A549 (cell line): ENCODE results near the gene C2orf72. TPM values are rescaled to one million over a fixed set of nuclear protein-coding genes. Genes with fewer than 3 reads are reported as not detected.

Experiments used
- ATAC-seq, 2 experiments: fragments of 200-7000 bp in 1 of 2; fragments of >200 bp in 1 of 2; cut with Nextera tagmentation in 1 of 2; cut with Tn5 transposase in 1 of 2; 3 replicates each; pipeline versions ENCODE4 v1.8.0 to v1.9.1; 2018 to 2020; ENCODE audit warnings: mild to moderate bottlenecking in 1 of 2, moderate library complexity in 1 of 2
- CTCF ChIA-PET: fragments of 300-600 bp; sonication (Branson Sonifier 250); formaldehyde crosslinking; extraction: SDS; loops from one replicate; lab custom pipeline; 2021; ENCODE audit warnings: antibody characterized with exemption, inconsistent platforms; lab: Yijun Ruan, JAX
- POLR2A ChIA-PET: fragments of 350-600 bp; formaldehyde crosslinking; extraction: SDS; loops from one replicate; lab custom pipeline; 2021; ENCODE audit warnings: antibody characterized with exemption, inconsistent platforms; lab: Yijun Ruan, JAX
- DNase-seq, 2 experiments: peaks; one replicate each; pipeline versions ENCODE4 v3.0.0 to v3.0.0-alpha.2; 2011 to 2016; ENCODE audit warnings: low read depth in 1 of 2, low spot score in 1 of 2
- FAIRE-seq: peaks from 2 replicates; lab custom pipeline; 2011; peaks lifted over from hg19 to GRCh38; lab: Jason Lieb, UNC
- H3K27ac ChIP-seq, 2 experiments: fragments of >200 bp; sonication (Bioruptor Twin); formaldehyde crosslinking; 3 replicates each; pipeline ENCODE4 v1.5.1; 2016 to 2017
- H3K4me1 ChIP-seq: fragments of >200 bp; sonication (Bioruptor Twin); formaldehyde crosslinking; 3 replicates; pipeline ENCODE4 v1.6.1; 2016
- H3K4me2 ChIP-seq: fragments of >200 bp; sonication (Bioruptor Twin); formaldehyde crosslinking; 3 replicates; pipeline ENCODE4 v1.6.1; 2016
- H3K4me3 ChIP-seq: fragments of >200 bp; sonication (Bioruptor Twin); formaldehyde crosslinking; 3 replicates; pipeline ENCODE4 v1.5.1; 2016
- H3K9me3 ChIP-seq: fragments of >200 bp; sonication (Bioruptor Twin); formaldehyde crosslinking; 3 replicates; pipeline ENCODE4 v1.6.1; 2016
- CEBPB ChIP-seq, 2 experiments: fragments of >200 bp in 1 of 2; sonication (Bioruptor Twin) in 1 of 2; formaldehyde crosslinking in 1 of 2; IDR thresholded peaks; 2 replicates each; pipeline ENCODE4 v1.6.1; 2012 to 2016
- CHD2 ChIP-seq: fragments of 150-350 bp; IDR thresholded peaks from 2 replicates; pipeline ENCODE4 v1.6.1; 2014; ENCODE audit warnings: low read length; ENCODE audit not compliant: partially characterized antibody
- E2F6 ChIP-seq: IDR thresholded peaks from 2 replicates; pipeline ENCODE4 v1.6.1; 2012; ENCODE audit warnings: low read depth, borderline replicate concordance
- EHMT2 ChIP-seq: fragments of 200-600 bp; sonication (generic); IDR thresholded peaks from 2 replicates; pipeline ENCODE4 v1.6.1; 2016; ENCODE audit warnings: antibody characterized with exemption, low read depth, mild to moderate bottlenecking, moderate library complexity
- FOXS1 ChIP-seq: fragments of 250-450 bp; sonication (Bioruptor Pico); IDR thresholded peaks from 2 replicates; pipeline ENCODE4 v1.5.0; 2020; ENCODE audit warnings: mild to moderate bottlenecking, moderate library complexity
- HOXB5 ChIP-seq: fragments of 250-450 bp; sonication (Bioruptor Pico); IDR thresholded peaks from 2 replicates; pipeline ENCODE4 v1.5.0; 2020; ENCODE audit warnings: mild to moderate bottlenecking, moderate library complexity
- JUN ChIP-seq, 2 experiments: fragments of >200 bp; sonication (Bioruptor Twin); formaldehyde crosslinking; IDR thresholded peaks; 2 replicates in 1 of 2; 3 replicates in 1 of 2; pipeline ENCODE4 v1.6.1; 2016 to 2017
- JUNB ChIP-seq: fragments of >200 bp; sonication (Bioruptor Twin); formaldehyde crosslinking; IDR thresholded peaks from 2 replicates; pipeline ENCODE4 v1.6.1; 2016
- KDM1A ChIP-seq: fragments of 200-600 bp; sonication (generic); IDR thresholded peaks from 2 replicates; pipeline ENCODE4 v1.6.1; 2016; ENCODE audit warnings: low read depth, mild to moderate bottlenecking
- MAZ ChIP-seq: fragments of 150-350 bp; IDR thresholded peaks from 2 replicates; pipeline ENCODE4 v1.6.1; 2014; ENCODE audit warnings: antibody characterized with exemption, low read depth, low read length, borderline replicate concordance
- NFE2L2 ChIP-seq: fragments of 150-350 bp; conservative IDR thresholded peaks from 2 replicates; pipeline ENCODE4 v1.6.1; 2014; ENCODE audit warnings: low read length
- NR3C1 ChIP-seq: fragments of >200 bp; sonication (Bioruptor Twin); formaldehyde crosslinking; IDR thresholded peaks from 3 replicates; pipeline ENCODE4 v1.6.1; 2017
- PHF8 ChIP-seq: fragments of 200-600 bp; sonication (generic); IDR thresholded peaks from 2 replicates; pipeline ENCODE4 v1.6.1; 2016; ENCODE audit warnings: low read depth, mild to moderate bottlenecking, antibody characterized with exemption, moderate library complexity, borderline replicate concordance
- POLR2AphosphoS2 ChIP-seq: conservative IDR thresholded peaks from 2 replicates; pipeline ENCODE4 v1.6.1; 2012; ENCODE audit warnings: low read length, improper control_type of control experiment, inconsistent platforms
- RAD21 ChIP-seq, 2 experiments: fragments of >200 bp in 1 of 2; sonication (Bioruptor Twin) in 1 of 2; formaldehyde crosslinking in 1 of 2; IDR thresholded peaks in 1 of 2; conservative IDR thresholded peaks in 1 of 2; 2 replicates in 1 of 2; 3 replicates in 1 of 2; pipeline ENCODE4 v1.6.1; 2012 to 2018; ENCODE audit warnings: inconsistent platforms in 1 of 2
- SREBF2 ChIP-seq: fragments of 450-650 bp; IDR thresholded peaks from 2 replicates; pipeline ENCODE4 v1.6.1; 2014; ENCODE audit warnings: mild to moderate bottlenecking, moderate library complexity
- USF2 ChIP-seq: fragments of 450-650 bp; IDR thresholded peaks from 2 replicates; pipeline ENCODE4 v1.6.1; 2014; ENCODE audit warnings: antibody characterized with exemption
- WGBS: methylation state at CpG from one replicate; pipeline ENCODE4 v1.1.6; 2017; ENCODE audit errors: missing lambda C conversion rate; 5-methylcytosine and 5-hydroxymethylcytosine counted together
- polyA plus RNA-seq, 4 experiments: library from polyadenylated mRNA; depleted of rRNA in 3 of 4; stranded (reverse); fragments of >200 nt; fragmentation: RNase III in 1 of 4; extraction: RNeasy Plus Mini Kit Qiagen cat#74134 plus additional on column Dnase treatment in 1 of 4; gene quantifications; 2 replicates in 3 of 4; 3 replicates in 1 of 4; pipeline ENCODE4 v1.2.3, GENCODE V29; 2011 to 2017

Gene C2orf72
- polyA plus RNA-seq, 2 of the 4 experiments (the other 2 are of a cell fraction), result 4.9 to 7.4 TPM

GRCh38 chr2:230996661-230997060 lies 40.7 kb upstream of the C2orf72 start:
- no peaks in the 10 kb centered on the region for H3K9me3 ChIP-seq
- CTCF ChIA-PET, result interaction anchor here (0.6 to 1.8 kb wide), 5 partner anchors 9 to 56 kb away, joined by 3 to 15 read pairs (median 7); no protein-coding TSS in a partner anchor
- no peak overlapping the region for H3K4me3 ChIP-seq
- no peak overlapping the region for H3K4me2 ChIP-seq
- TF ChIP-seq NR3C1 (no peak), KDM1A (0 out of 2 replicates have a peak, but pooled peaks have one; percentile 41), MAZ (no peak), EHMT2 (no peak), HOXB5 (CRISPR knock-in tag) (no peak), NFE2L2 (no peak), SREBF2 (no peak)
- no peaks in the 10 kb centered on the region for H3K4me1 ChIP-seq
- ATAC-seq (no peak), DNase-seq (no peak), FAIRE-seq (no peak)
- no peak overlapping the region for H3K27ac ChIP-seq
- POLR2A ChIA-PET, result no interaction called here

GRCh38 chr2:230998882-230999281 lies 38.4 kb upstream of the C2orf72 start:
- CTCF ChIA-PET, result interaction anchor here (0.7 to 5.0 kb wide), 4 partner anchors 8 to 54 kb away, joined by 3 to 16 read pairs (median 10); no protein-coding TSS in a partner anchor
- 27% methylated on average over 2 of the region's 2 CpGs for WGBS
- no peak overlapping the region for H3K4me2 ChIP-seq
- FAIRE-seq (no peak), DNase-seq (no peak), ATAC-seq (no peak)
- POLR2A ChIA-PET, result no interaction called here
- TF ChIP-seq RAD21 (conservative IDR thresholded peaks at IDR 0.05 in 1 of 2, IDR thresholded peaks at IDR 0.05 in 1 of 2), result no peak
- TF ChIP-seq JUN (IDR thresholded peaks at IDR 0.05), result no peak
- no peak for TF ChIP-seq CEBPB (IDR thresholded peaks at IDR 0.05)
- TF ChIP-seq POLR2AphosphoS2, result no peak
- TF ChIP-seq USF2, result no peak
- no peak for TF ChIP-seq E2F6
- no peak for TF ChIP-seq JUNB
- no peak for TF ChIP-seq PHF8
- H3K27ac ChIP-seq, result no peak overlapping the region
- no peaks in the 10 kb centered on the region for H3K4me1 ChIP-seq
- H3K9me3 ChIP-seq, result no peaks in the 10 kb centered on the region
- H3K4me3 ChIP-seq, result no peak overlapping the region

DNA sequence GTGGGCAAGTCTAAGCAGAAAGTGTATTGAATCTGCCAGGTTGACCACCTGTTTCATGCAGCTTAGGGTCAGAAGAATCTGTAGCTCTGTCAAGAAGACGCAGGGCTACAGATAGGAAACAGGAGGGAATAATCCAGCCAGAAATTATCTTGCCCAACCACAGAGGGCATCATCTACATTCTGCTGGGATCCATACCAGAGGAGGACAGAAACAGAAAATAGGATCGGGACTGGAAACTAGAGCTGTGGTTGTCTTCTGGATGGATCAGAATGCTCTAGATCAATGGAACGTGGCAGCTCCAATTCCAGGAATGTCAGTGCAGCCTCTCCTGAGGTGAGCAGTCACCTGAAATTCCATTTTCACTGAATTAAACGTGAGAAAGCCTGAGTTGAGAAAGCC lies 37.8 kb upstream of the C2orf72 start:
- POLR2A ChIA-PET, result no interaction called here
- peak in 1 of 2 experiments; percentile 42; a peak in 2 of 6 replicates for ATAC-seq

More for the DNA sequence above, 37.8 kb upstream of the C2orf72 start:
- no peak overlapping the region for H3K27ac ChIP-seq
- no peaks in the 10 kb centered on the region; the same call in 2 of the 3 replicates for H3K9me3 ChIP-seq
- CTCF ChIA-PET, result interaction anchor here (0.7 to 5.0 kb wide), 6 partner anchors 11 to 175 kb away, joined by 3 to 16 read pairs (median 5); no protein-coding TSS in a partner anchor
- DNase-seq (no peak), FAIRE-seq (no peak)
- H3K4me1 ChIP-seq, result no peaks in the 10 kb centered on the region
- no peak overlapping the region for H3K4me2 ChIP-seq
- H3K4me3 ChIP-seq, result no peak overlapping the region
- WGBS, result 33% methylated on average over 4 of the region's 4 CpGs
- TF ChIP-seq JUN (IDR thresholded peaks at IDR 0.05), result no peak
- no peak for TF ChIP-seq PHF8
- TF ChIP-seq CHD2, result no peak
- TF ChIP-seq KDM1A, result no peak
- TF ChIP-seq FOXS1 (CRISPR knock-in tag), result no peak
- TF ChIP-seq E2F6, result no peak
